Measurements from ENCODE around the gene DSCAM. TPM values are rescaled to one million over a fixed set of nuclear protein-coding genes. Genes with fewer than 3 reads are reported as not detected.

The DSCAM gene
- total RNA-seq, 1 experiment from 2014 or later = 0.66 TPM

DNA sequence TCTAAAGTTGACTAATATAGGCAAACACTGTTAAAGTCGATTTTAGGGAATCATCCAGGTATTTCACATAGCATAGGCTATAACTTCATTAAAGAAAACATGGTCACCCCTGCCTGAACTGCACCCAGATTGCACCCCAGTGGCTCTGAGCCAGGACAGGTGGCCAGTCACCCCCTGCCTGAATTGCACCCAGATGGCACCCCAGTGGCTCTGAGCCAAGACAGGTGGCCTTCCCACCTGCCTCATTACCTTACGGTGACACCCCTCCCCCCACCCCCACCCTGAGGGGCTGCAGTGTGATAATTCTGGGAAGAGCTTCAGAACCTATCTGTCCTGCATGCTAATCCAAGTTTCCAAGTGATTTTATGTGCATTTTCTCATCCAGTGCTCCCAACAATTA lies 78.9 kb downstream of the DSCAM start:
- Histone ChIP-seq H3K36me3 (replicated peaks; ENCODE audit: control insufficient read depth, insufficient read depth, low read length) (no peaks in the 10 kb centered on the region), H3K4me3 (ENCODE audit: insufficient read depth, low read depth, low read length) (no peak overlapping the region), H3K27me3 (ENCODE audit: control insufficient read depth, insufficient read depth, low read length) (no peaks in the 10 kb centered on the region)
- DNase-seq = no peak

DNA sequence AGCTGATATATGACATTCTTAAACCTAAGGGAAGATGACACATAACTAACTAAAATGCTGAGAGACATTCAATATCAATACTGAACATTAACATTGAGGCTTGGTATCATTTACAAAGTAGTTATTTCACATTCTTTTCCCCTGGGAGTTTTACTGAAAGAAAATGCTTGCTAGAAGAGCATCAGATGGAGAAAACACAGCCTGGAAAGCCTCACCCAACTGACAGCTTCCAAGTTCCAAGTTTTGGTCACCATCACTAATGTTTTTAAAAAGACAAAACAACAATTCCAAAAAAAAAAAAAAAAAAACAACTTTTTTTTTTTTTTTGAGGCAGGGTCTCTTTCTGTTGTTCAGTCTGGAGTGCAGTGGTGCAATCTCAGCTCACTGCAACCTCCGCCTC lies 80.6 kb downstream of the DSCAM start:
- no peak for DNase-seq
- Histone ChIP-seq H3K27me3 (ENCODE audit: control insufficient read depth, insufficient read depth, low read length) (no peaks in the 10 kb centered on the region), H3K36me3 (replicated peaks; ENCODE audit: control insufficient read depth, insufficient read depth, low read length) (no peaks in the 10 kb centered on the region), H3K4me3 (ENCODE audit: insufficient read depth, low read depth, low read length) (no peak overlapping the region)

DNA sequence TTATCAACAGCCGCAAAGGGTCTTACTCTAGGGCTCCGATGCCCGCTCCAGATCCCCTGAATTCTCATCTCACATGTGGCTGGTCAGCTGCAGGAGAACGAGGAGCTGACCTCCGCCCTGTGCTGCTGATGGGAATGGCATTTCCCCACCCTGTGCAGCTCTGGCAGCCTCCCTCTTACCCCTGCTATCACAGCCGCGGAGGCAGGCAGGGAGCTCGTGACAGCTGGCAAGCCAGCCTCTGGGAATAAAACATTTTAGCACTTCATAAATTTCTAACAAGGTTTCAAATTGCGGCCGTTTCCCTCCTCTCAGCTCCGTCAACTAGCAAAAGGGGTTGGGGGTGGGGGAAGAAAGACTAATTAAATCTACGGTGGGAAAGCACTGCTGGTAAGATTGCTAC lies 81.1 kb downstream of the DSCAM start:
- no peak for DNase-seq
- no peaks in the 10 kb centered on the region for H3K36me3 ChIP-seq (replicated peaks; ENCODE audit: control insufficient read depth, insufficient read depth, low read length)
- H3K4me3 ChIP-seq (ENCODE audit: insufficient read depth, low read depth, low read length) = no peak overlapping the region
- no peaks in the 10 kb centered on the region for H3K27me3 ChIP-seq (ENCODE audit: control insufficient read depth, insufficient read depth, low read length)

DNA sequence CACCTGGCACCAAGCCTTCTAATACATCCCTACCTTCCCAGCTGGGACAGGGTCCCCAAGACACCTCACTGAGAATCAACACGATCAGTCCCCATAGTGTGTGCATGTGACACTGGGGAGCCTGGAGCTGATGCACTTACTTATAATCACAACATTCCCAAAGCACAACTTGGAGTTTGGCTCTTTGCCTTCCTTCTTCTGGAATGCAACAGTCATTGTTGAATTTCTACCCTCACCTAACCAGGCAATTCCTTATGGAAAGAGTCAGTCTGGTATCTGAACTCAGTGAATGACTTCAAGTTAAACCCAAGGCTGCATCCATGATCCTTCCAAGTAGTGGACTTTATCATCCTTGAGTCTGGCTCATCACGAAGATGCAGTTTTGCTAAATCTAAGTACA lies 86.1 kb downstream of the DSCAM start:
- Histone ChIP-seq H3K4me3 (ENCODE audit: insufficient read depth, low read depth, low read length) (no peak overlapping the region), H3K36me3 (replicated peaks; ENCODE audit: control insufficient read depth, insufficient read depth, low read length) (no peaks in the 10 kb centered on the region), H3K27me3 (ENCODE audit: control insufficient read depth, insufficient read depth, low read length) (no peaks in the 10 kb centered on the region)
- no peak for DNase-seq

DNA sequence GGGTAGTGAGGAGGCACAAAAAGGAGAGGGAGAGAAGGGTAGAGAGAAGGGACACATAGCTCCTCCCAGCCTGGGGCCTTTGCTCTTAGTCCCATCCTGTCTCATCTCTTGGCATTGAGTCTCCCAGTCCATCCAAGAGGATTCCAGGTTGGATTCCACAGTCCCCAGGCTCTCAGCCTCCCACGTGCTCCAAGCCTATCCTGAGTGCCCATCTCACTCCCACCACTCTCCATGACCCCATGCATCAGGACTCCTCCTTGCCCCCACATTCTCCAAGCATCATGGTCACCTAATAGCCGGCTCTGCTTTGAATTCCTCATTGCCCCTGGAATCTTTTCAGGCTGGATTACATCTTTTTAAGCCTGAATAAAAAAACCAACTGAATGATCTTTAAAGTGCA lies 87.9 kb downstream of the DSCAM start:
- no peak overlapping the region for H3K4me3 ChIP-seq (ENCODE audit: insufficient read depth, low read depth, low read length)
- DNase-seq = no peak
- H3K27me3 ChIP-seq (ENCODE audit: control insufficient read depth, insufficient read depth, low read length) = no peaks in the 10 kb centered on the region
- no peaks in the 10 kb centered on the region for H3K36me3 ChIP-seq (replicated peaks; ENCODE audit: control insufficient read depth, insufficient read depth, low read length)

DNA sequence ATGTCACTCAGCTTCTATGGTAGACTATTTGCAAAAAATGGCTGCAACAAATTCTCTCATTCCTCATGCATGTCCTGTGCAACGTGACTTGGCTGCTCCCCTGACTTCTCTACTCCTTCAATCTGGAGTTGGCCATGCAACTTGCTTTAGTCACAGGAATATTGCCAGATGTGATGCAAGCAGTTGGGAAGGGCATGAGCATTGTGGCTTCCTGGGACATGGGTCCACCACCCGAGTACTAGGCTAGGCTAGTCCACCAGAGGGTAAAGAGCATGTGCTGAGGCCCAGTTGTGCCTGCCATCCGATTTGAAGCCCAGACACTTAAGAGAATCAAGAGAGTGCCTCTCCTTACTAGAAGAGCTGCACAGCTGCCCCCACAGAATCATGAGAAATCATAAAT lies 89.6 kb downstream of the DSCAM start:
- H3K4me3 ChIP-seq (ENCODE audit: insufficient read depth, low read depth, low read length) = no peak overlapping the region
- H3K36me3 ChIP-seq (replicated peaks; ENCODE audit: control insufficient read depth, insufficient read depth, low read length) = no peaks in the 10 kb centered on the region
- DNase-seq = no peak
- H3K27me3 ChIP-seq (ENCODE audit: control insufficient read depth, insufficient read depth, low read length) = no peaks in the 10 kb centered on the region

DNA sequence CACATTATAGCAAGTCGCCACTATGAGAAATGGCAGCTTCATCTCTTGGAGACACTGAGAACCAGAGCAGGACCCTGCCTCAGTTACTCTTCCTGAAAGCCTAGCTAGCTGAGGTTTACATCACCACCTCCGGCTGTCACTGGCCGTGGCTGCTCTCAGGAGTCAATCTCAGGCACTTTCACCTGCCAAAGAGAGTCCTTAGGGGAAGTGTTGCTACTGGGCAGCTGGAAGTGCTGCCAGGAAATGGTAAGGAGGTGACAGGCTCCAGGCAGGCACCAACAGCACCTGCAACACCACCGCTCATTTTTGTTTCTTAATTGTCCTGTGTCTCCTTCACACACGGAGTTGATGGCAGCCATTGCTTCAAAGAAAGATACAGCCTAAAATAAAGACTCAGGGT lies 92.5 kb downstream of the DSCAM start:
- no peaks in the 10 kb centered on the region for H3K36me3 ChIP-seq (replicated peaks; ENCODE audit: control insufficient read depth, insufficient read depth, low read length)
- H3K27me3 ChIP-seq (ENCODE audit: control insufficient read depth, insufficient read depth, low read length) = no peaks in the 10 kb centered on the region
- DNase-seq = no peak
- H3K4me3 ChIP-seq (ENCODE audit: insufficient read depth, low read depth, low read length) = no peak overlapping the region

DNA sequence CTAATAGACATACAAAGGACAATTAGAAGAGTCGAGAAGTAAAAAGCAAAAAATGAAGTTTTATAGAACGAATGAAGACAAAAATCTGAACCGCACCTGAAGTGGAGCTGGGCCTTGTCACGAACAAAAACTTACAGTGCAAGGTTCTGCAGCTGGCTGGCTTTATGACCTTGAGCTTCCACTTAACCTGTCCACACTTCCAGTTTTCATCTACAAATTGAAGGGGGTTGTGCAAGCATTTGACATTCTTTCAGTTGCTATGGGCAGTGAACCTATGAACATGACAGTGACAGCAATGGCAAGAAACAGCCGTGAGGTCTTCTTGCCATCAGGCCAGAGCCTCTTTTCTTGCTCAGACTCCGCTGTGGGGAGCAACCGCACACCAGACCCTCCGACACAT lies 93.2 kb downstream of the DSCAM start:
- DNase-seq = no peak
- H3K36me3 ChIP-seq (replicated peaks; ENCODE audit: control insufficient read depth, insufficient read depth, low read length) = no peaks in the 10 kb centered on the region
- H3K4me3 ChIP-seq (ENCODE audit: insufficient read depth, low read depth, low read length) = no peak overlapping the region
- no peaks in the 10 kb centered on the region for H3K27me3 ChIP-seq (ENCODE audit: control insufficient read depth, insufficient read depth, low read length)

DNA sequence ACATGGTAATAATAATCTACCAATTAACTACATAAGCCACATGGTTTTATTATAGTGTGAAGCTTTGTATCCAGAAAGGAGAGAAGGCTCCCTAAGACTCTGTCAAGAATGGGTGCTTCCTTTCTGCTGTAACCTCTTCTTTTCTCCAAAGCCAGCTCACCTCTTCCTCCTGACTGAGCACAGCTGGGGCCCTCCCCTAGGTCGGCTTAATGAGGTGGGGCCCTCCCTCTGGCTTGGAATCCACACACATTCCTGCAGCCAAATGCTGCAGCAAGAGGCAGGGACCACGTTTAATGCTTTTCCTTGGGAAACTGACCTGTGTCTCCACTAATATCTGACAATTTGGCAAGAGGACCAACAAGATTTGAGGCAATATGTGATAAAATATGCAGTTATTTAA lies 94.8 kb downstream of the DSCAM start:
- peak; percentile 37 for DNase-seq
- no peak overlapping the region for H3K4me3 ChIP-seq (ENCODE audit: insufficient read depth, low read depth, low read length)
- no peaks in the 10 kb centered on the region for H3K27me3 ChIP-seq (ENCODE audit: control insufficient read depth, insufficient read depth, low read length)
- no peaks in the 10 kb centered on the region for H3K36me3 ChIP-seq (replicated peaks; ENCODE audit: control insufficient read depth, insufficient read depth, low read length)

DNA sequence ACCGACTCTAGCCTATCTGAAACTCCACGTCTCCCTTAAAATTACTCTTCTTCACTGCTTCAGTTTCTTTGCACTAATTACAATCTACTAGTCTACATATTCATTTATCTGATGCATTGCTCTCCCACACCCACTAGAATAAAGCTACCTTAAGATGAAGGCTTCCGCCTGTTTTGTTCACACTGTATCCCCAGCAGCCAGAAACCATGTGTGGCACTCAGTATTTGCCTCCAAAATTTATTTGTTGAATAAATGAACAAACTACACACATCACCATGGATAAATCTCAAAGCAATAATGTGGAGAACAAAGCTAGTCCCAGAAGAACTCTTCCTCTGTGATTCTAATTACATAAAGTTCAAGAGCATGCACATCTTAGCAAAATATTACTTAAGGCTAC lies 95.7 kb downstream of the DSCAM start:
- no peak overlapping the region for H3K4me3 ChIP-seq (ENCODE audit: insufficient read depth, low read depth, low read length)
- DNase-seq = no peak
- H3K36me3 ChIP-seq (replicated peaks; ENCODE audit: control insufficient read depth, insufficient read depth, low read length) = no peaks in the 10 kb centered on the region
- no peaks in the 10 kb centered on the region for H3K27me3 ChIP-seq (ENCODE audit: control insufficient read depth, insufficient read depth, low read length)

DNA sequence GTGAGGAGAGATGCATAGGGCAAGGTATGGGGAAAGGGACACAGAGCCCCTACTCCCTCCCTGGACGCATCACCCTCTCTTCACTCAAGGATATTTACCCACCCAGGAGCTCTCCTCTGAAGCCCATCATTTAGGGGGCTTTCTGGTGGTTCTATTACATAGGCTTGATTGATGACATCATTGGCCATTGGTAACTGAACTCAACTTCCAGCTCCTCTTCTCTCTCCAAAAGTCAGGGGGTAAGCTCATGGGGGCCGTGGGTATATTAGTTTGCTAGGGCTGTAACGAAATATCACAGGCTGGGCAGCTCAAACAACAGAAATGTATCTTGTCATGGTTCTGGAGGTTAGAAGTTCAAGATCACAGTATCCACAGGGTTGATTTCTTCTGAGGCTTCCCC lies 110.8 kb downstream of the DSCAM start:
- no peak overlapping the region for H3K4me3 ChIP-seq (ENCODE audit: insufficient read depth, low read depth, low read length)
- H3K36me3 ChIP-seq (replicated peaks; ENCODE audit: control insufficient read depth, insufficient read depth, low read length) = no peaks in the 10 kb centered on the region

DNA sequence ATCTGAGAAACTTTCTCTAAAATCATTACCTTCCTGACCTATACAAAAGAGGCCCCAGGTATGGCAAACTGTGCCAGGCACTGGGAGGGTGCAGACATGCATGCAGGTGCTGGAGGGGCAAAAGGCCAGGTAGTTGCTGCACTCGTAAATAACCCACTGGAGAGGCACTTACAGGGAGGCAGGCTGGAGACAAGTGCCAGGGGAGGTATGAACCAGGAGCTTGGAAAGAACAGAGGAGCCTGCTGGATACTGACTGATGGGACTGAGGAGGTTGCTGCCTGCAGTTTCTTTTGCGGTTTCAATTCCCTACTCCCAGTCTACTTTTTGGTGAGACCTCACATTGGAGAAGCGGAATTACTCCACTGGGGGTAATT lies 113.9 kb downstream of the DSCAM start:
- H3K4me3 ChIP-seq (ENCODE audit: insufficient read depth, low read depth, low read length) = no peak overlapping the region
- no peak for DNase-seq
- H3K36me3 ChIP-seq (replicated peaks; ENCODE audit: control insufficient read depth, insufficient read depth, low read length) = no peaks in the 10 kb centered on the region
- H3K27me3 ChIP-seq (ENCODE audit: control insufficient read depth, insufficient read depth, low read length) = no peaks in the 10 kb centered on the region

More for the DNA sequence above, 110.8 kb downstream of the DSCAM start:
- H3K27me3 ChIP-seq (ENCODE audit: control insufficient read depth, insufficient read depth, low read length) = no peaks in the 10 kb centered on the region
- no peak for DNase-seq

DNA sequence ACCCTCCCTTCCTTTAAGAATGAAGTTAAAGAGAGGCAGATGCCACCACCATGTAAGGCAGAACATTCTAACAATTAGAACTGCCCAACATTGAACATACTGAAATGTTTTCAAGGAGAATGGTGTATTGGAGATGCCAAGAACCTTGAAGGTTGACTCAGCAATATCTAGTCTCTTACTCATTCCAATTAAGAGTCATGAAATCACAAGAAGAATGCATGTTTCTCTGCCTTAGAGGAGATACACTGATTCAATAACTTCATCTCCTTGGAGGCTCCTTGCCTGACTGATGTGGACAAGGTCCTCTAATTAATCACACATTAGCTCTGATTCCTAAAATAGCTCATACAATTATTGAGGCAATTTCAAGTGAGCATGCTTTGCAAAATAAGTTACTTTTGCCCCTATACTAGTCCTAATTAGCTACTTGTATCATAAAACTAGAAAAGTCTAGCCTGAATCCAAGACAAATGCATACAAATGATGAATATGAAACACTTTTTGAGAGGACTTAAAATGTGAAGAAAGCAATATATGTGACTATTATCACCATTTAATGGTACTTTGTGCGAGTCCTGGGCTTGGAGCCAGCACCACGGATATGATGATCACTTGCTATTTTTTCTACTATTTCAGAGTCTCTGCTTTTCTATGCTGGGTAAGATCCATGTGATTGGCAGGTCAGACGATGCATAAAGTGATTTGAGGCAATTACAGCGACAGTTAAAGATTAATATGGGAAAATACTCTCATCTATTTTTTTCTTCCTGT lies 114.5 kb downstream of the DSCAM start:
- no peak overlapping the region for H3K4me3 ChIP-seq (ENCODE audit: insufficient read depth, low read depth, low read length)
- no peak for DNase-seq
- H3K36me3 ChIP-seq (replicated peaks; ENCODE audit: control insufficient read depth, insufficient read depth, low read length) = no peaks in the 10 kb centered on the region
- no peaks in the 10 kb centered on the region for H3K27me3 ChIP-seq (ENCODE audit: control insufficient read depth, insufficient read depth, low read length)

DNA sequence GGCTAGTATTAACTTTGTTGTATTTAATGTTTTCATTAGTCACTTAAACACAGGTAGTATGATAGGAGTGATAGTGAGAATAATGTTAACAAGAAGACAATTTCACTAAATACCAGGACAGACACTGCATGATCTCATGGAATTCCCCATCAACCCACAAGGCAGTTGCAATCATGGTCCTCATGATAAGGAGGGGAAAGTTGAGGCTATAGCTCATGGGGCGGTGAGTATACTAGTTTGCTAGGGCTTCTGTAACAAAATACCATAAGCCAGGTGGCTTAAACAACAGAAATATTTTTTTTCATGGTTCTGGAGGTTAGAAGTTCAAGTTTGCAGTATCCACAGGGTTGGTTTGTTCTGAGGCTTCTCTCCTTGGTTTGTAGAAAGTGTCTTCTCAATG lies 115.8 kb downstream of the DSCAM start:
- H3K36me3 ChIP-seq (replicated peaks; ENCODE audit: control insufficient read depth, insufficient read depth, low read length) = no peaks in the 10 kb centered on the region
- no peak for DNase-seq

DNA sequence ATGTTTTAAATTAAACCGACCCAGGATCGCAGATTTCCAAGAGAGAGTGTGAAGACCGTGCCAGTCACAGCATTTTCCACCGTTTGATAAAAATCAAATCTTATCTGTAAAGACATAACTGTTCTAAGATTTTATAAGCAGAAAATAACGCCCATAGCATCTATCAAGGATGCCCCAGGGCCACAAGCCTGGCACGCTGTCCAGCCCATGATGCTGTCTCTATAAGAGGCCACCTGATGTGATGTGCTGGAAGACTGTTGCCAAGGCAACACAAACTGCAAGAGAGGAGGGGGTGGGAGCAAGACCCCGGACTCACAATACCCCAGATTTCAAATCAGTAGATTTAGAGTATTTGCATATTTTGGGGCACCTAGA lies 116.5 kb downstream of the DSCAM start:
- H3K36me3 ChIP-seq (replicated peaks; ENCODE audit: control insufficient read depth, insufficient read depth, low read length) = no peaks in the 10 kb centered on the region

More for the DNA sequence above, 115.8 kb downstream of the DSCAM start:
- Histone ChIP-seq H3K4me3 (ENCODE audit: insufficient read depth, low read depth, low read length) (no peak overlapping the region), H3K27me3 (ENCODE audit: control insufficient read depth, insufficient read depth, low read length) (no peaks in the 10 kb centered on the region)

More for the DNA sequence above, 116.5 kb downstream of the DSCAM start:
- Histone ChIP-seq H3K27me3 (ENCODE audit: control insufficient read depth, insufficient read depth, low read length) (no peaks in the 10 kb centered on the region), H3K4me3 (ENCODE audit: insufficient read depth, low read depth, low read length) (no peak overlapping the region)
- DNase-seq = no peak
